HFF-Myc (cell line): ENCODE data around the gene KIF21A.

Experiments used
- DNase-seq: peaks from one replicate; pipeline ENCODE4 v3.0.0-alpha.2; 2011; ENCODE audit warnings: low read depth; ENCODE audit errors: extremely low read depth
- H3K4me3 ChIP-seq: replicated peaks from 2 replicates; pipeline ENCODE4 v1.5.1; 2011; ENCODE audit warnings: low read depth, mild to moderate bottlenecking, control low read depth, low read length
- CTCF ChIP-seq: IDR thresholded peaks from 2 replicates; pipeline ENCODE4 v1.5.1; 2012; ENCODE audit warnings: mild to moderate bottlenecking, low read depth, low read length, control low read depth; ENCODE audit errors: missing control alignments

Gene KIF21A

GRCh38 chr12:39404000-39404399, 38.9 kb downstream of the KIF21A start:
- no peak overlapping the region for H3K4me3 ChIP-seq
- DNase-seq = no peak
- no peak for TF ChIP-seq CTCF

DNA sequence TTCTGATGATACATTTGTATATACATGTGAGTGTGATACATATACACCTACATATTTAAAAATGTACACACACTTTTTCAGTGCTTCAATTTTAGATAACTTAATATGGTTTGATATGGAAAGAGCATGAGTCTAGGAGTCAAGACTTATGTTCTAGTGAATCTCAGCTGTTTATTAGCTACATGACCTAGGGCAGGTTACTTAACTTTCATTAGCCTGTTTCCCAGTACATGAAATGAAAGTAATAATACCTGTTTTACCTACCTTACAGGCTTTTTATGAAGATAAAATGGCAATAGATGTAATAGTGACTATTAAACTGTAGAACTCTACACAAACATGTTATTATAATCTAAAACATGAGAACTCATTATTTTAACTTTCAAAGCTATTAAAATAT, 39.5 kb downstream of the KIF21A start:
- no peak for DNase-seq
- H3K4me3 ChIP-seq = no peak overlapping the region
- TF ChIP-seq CTCF = no peak

- no peak for TF ChIP-seq CTCF
- no peak for DNase-seq
- H3K4me3 ChIP-seq = no peak overlapping the region
These were observed 40.0 kb downstream of the KIF21A start for GRCh38 chr12:39402922-39403321.

DNA sequence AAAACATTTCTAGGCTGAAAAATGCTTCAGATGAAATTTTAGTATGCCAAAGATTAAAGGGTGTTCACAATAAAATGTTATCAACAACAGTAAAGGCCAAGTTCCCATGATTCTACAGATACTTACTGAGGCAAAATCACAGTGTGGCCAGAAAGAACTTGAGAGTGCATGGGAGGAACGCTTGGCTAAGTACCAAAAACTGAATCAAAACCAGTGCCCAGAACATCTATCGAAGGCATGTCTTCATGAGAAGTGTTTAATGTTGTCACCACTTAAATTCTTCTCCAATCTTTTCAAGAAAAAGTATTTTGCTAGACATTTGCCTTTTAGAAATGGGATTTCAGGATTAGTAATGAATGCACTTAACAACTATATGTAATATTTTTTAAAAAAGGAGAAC, 41.5 kb downstream of the KIF21A start:
- no peak for DNase-seq
- no peak for TF ChIP-seq CTCF
- H3K4me3 ChIP-seq = no peak overlapping the region

GRCh38 chr12:39395866-39396265, 47.1 kb downstream of the KIF21A start:
- TF ChIP-seq CTCF = no peak
- no peak for DNase-seq
- H3K4me3 ChIP-seq = no peak overlapping the region

DNA sequence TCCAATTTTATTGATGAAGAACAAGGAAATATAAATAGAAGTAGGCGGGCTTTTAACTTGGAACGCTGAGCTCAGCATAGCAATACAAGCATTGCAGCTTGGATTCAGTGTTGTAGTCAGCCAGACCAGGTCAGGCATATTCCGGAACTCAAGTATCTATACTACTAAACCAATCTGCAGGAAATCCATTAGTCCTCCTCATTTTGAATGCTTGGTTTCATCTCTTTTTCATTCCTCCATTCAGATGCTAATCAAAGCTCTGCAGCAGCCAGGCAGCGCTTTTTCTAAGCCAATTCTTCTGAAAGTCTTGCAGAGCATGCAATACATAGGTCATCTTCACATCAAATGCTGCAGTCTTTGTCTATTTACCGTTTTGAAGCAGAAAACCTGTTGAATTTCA, 49.0 kb downstream of the KIF21A start:
- no peak for TF ChIP-seq CTCF
- no peak overlapping the region for H3K4me3 ChIP-seq
- no peak for DNase-seq

DNA sequence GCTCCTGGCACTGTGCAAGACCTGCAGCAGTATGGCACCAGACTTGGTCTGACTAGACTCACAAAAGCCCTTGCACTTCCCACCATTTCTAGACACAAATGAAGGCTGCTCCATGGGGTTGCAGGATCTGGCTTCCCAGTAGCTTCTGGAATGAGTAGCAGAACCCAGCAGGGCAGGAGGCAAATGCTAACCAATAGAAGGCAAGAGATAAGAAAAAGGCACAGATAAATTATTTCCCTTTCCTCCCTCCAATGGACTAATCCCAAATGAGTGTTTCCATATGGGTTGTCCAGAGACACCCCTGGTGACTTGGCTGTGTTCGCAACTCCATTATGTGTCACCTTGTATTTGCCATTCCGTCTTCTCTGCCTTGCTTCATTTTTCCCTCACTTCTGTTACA, 49.7 kb downstream of the KIF21A start:
- TF ChIP-seq CTCF = no peak
- no peak overlapping the region for H3K4me3 ChIP-seq
- no peak for DNase-seq
